Left renal cortex interstitium (tissue), 4 donors: Measurements from ENCODE around the gene RPN2. TPM values are rescaled to one million over a fixed set of nuclear protein-coding genes. Genes with fewer than 3 reads are reported as not detected.

Source experiments
- DNase-seq, 4 donors: peaks; one replicate each; pipeline ENCODE4 v3.0.0-alpha.2; 2013; ENCODE audit warnings: low read depth in 4 of 4, low spot score in 2 of 4, missing footprints in 1 of 4
- polyA plus RNA-seq, 4 donors: library from polyadenylated mRNA; unstranded; fragments of 120-200 nt; gene quantifications; one replicate each; pipeline ENCODE4 v1.2.1, GENCODE V29; 2013; ENCODE audit not compliant: insufficient read length in 4 of 4

Gene RPN2
- polyA plus RNA-seq, 4 donors = 272 to 316 (median 290) TPM

GRCh38 chr20:37288091-37288490 is 109.0 kb downstream of the RPN2 start:
- no peak for DNase-seq

GRCh38 chr20:37290158-37290810 is 111.2 kb downstream of the RPN2 start:
- no peak for DNase-seq

Other genes starting within 250 kb of the RPN2 start
- gene SAMHD1, start 227.6 kb upstream of the RPN2 start, polyA plus RNA-seq = 10 to 100 TPM; 21.4 to 28.3 (median 23.1) TPM
- gene RBL1, start 83.3 kb upstream of the RPN2 start, polyA plus RNA-seq = 10 to 100 TPM; 10.6 to 11.6 (median 11.5) TPM
- 1 to 10 TPM; 4.6 to 9.1 (median 7.1) TPM for gene MROH8, start 218 bp downstream of the RPN2 start, polyA plus RNA-seq
- not detected for gene GHRH, start 82.5 kb downstream of the RPN2 start, polyA plus RNA-seq
- gene MANBAL, start 110.3 kb downstream of the RPN2 start, polyA plus RNA-seq = 10 to 100 TPM; 60.4 to 71.7 (median 70.0) TPM
- gene SRC, start 166.8 kb downstream of the RPN2 start, polyA plus RNA-seq = 10 to 100 TPM; 48.4 to 80.3 (median 60.4) TPM